PC-9 (cell line): ENCODE results near the gene ADAMTSL1.

Experiments
- CTCF ChIP-seq: fragments of 200-600 bp; sonication (generic); conservative IDR thresholded peaks from 2 replicates; pipeline ENCODE4 v1.6.1; 2017; ENCODE audit warnings: mixed run types, antibody characterized with exemption, mild to moderate bottlenecking, moderate library complexity
- EZH2 ChIP-seq: fragments of 200-600 bp; sonication (generic); IDR thresholded peaks from 2 replicates; pipeline ENCODE4 v1.8.0; 2017; ENCODE audit warnings: antibody characterized with exemption, low read depth

DNA sequence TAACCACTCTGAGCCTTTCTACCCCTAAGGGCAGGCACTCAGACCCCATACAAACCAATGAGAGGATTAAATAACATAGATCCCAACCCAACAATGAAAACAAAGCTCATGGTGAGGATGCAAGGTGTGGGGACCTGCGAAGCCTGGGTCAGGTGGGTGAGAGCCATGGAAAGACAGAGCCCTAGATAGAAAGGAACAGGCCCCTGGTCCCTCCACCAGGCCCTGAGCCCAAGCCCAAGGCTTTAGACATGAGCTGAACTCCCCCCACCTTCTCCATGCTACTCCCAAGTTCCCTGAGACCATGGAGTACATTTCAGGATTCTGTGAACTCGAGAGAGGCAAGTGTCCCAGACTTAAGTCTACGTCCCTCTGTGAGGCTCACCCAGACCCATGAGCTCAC lies 452.6 kb downstream of the ADAMTSL1 start:
- TF ChIP-seq CTCF: no peak
- TF ChIP-seq EZH2: no peak
